ENCODE measurements around the gene BCAP31. TPM values are rescaled to one million over a fixed set of nuclear protein-coding genes. Genes with fewer than 3 reads are reported as not detected.

The BCAP31 gene
- total and polyA plus RNA-seq, 2 donors from 2014 or later, result 218 to 246 TPM

- no peak overlapping the region for H3K27ac ChIP-seq (ENCODE audit: low read depth in 2 of 2, low read length in 2 of 2)
- FAIRE-seq (no peak), DNase-seq (peak in 1 of 5 donors; percentile 31)
- H3K9ac ChIP-seq (ENCODE audit: low read length in 3 of 3), result no peak overlapping the region
- no peaks in the 10 kb centered on the region for H3K4me1 ChIP-seq (ENCODE audit: control insufficient read depth in 2 of 3, insufficient read depth in 2 of 3, low read depth in 1 of 3, low read length in 3 of 3)
- intact Hi-C loops (cut with DNase I), result loop anchor here (10.0 kb wide), 1 partner anchor 191 kb away; no protein-coding TSS in a partner anchor
- no peaks in the 10 kb centered on the region for H3K27me3 ChIP-seq (ENCODE audit: control insufficient read depth, insufficient read depth, low read length)
- H3K36me3 ChIP-seq (ENCODE audit: control insufficient read depth in 2 of 3, insufficient read depth in 3 of 3, low read length in 3 of 3), result no peaks in the 10 kb centered on the region
- H3K4me3 ChIP-seq (ENCODE audit: low read length in 3 of 3), result no peak overlapping the region
- no peaks in the 10 kb centered on the region for H3K9me3 ChIP-seq (ENCODE audit: control insufficient read depth in 2 of 3, insufficient read depth in 1 of 3, low read length in 3 of 3)
- TF ChIP-seq CTCF (IDR thresholded peaks at IDR 0.05; ENCODE audit: borderline replicate concordance, extremely low read depth, insufficient read depth), result no peak
Measured at GRCh38 chrX:153763298-153763932, 39.2 kb upstream of the BCAP31 start.

GRCh38 chrX:153762626-153763173 is 38.5 kb upstream of the BCAP31 start:
- Histone ChIP-seq H3K9ac (ENCODE audit: low read length in 3 of 3) (no peak overlapping the region), H3K4me1 (ENCODE audit: control insufficient read depth in 2 of 3, insufficient read depth in 2 of 3, low read depth in 1 of 3, low read length in 3 of 3) (no peaks in the 10 kb centered on the region), H3K27ac (ENCODE audit: low read depth in 2 of 2, low read length in 2 of 2) (no peak overlapping the region), H3K4me3 (ENCODE audit: low read length in 3 of 3) (no peak overlapping the region), H3K36me3 (ENCODE audit: control insufficient read depth in 2 of 3, insufficient read depth in 3 of 3, low read length in 3 of 3) (no peaks in the 10 kb centered on the region), H3K9me3 (ENCODE audit: control insufficient read depth in 2 of 3, insufficient read depth in 1 of 3, low read length in 3 of 3) (no peaks in the 10 kb centered on the region), H3K27me3 (ENCODE audit: control insufficient read depth, insufficient read depth, low read length) (no peaks in the 10 kb centered on the region)
- intact Hi-C loops (cut with DNase I), result loop anchor here (10.0 kb wide), 1 partner anchor 192 kb away; no protein-coding TSS in a partner anchor
- DNase-seq (no peak), FAIRE-seq (no peak)
- no peak for TF ChIP-seq CTCF (IDR thresholded peaks at IDR 0.05; ENCODE audit: borderline replicate concordance, extremely low read depth, insufficient read depth)

GRCh38 chrX:153761863-153762262 is 37.7 kb upstream of the BCAP31 start:
- H3K4me3 ChIP-seq (ENCODE audit: low read length in 3 of 3), result no peak overlapping the region
- H3K36me3 ChIP-seq (ENCODE audit: control insufficient read depth in 2 of 3, insufficient read depth in 3 of 3, low read length in 3 of 3), result no peaks in the 10 kb centered on the region
- no peaks in the 10 kb centered on the region for H3K27me3 ChIP-seq (ENCODE audit: control insufficient read depth, insufficient read depth, low read length)
- FAIRE-seq (no peak), DNase-seq (no peak)
- no peaks in the 10 kb centered on the region for H3K4me1 ChIP-seq (ENCODE audit: control insufficient read depth in 2 of 3, insufficient read depth in 2 of 3, low read depth in 1 of 3, low read length in 3 of 3)
- H3K9ac ChIP-seq (ENCODE audit: low read length in 3 of 3), result no peak overlapping the region
- H3K9me3 ChIP-seq (ENCODE audit: control insufficient read depth in 2 of 3, insufficient read depth in 1 of 3, low read length in 3 of 3), result no peaks in the 10 kb centered on the region
- H3K27ac ChIP-seq (ENCODE audit: low read depth in 2 of 2, low read length in 2 of 2), result no peak overlapping the region
- no peak for TF ChIP-seq CTCF (IDR thresholded peaks at IDR 0.05; ENCODE audit: borderline replicate concordance, extremely low read depth, insufficient read depth)
- intact Hi-C loops (cut with DNase I), result loop anchor here (10.0 kb wide), 1 partner anchor 193 kb away; no protein-coding TSS in a partner anchor

Data from kidney (tissue), 14 donors.